Stimulated activated naive CD4-positive, alpha-beta T cell (primary cell): ENCODE results near the gene FADS3.

Experiments
- DNase-seq, 6 experiments: peaks; one replicate each; lab custom pipeline; 2025; lab: John Stamatoyannopoulos, UW

The FADS3 gene

GRCh38 chr11:61855939-61856680 lies 35.2 kb downstream of the FADS3 start:
- DNase-seq: no peak

GRCh38 chr11:61854966-61855714 lies 36.2 kb downstream of the FADS3 start:
- DNase-seq: no peak

- no peak for DNase-seq
These were observed 37.0 kb downstream of the FADS3 start for GRCh38 chr11:61854206-61854895.

GRCh38 chr11:61853698-61854169 lies 37.6 kb downstream of the FADS3 start:
- no peak for DNase-seq

GRCh38 chr11:61851900-61852295 lies 39.4 kb downstream of the FADS3 start:
- DNase-seq: no peak

- DNase-seq: no peak
These were observed 40.0 kb downstream of the FADS3 start for GRCh38 chr11:61851113-61851899.

GRCh38 chr11:61850687-61851086 lies 40.7 kb downstream of the FADS3 start:
- DNase-seq: no peak

- DNase-seq: no peak
These were observed 42.7 kb downstream of the FADS3 start for GRCh38 chr11:61848631-61849030.

GRCh38 chr11:61847914-61848581 lies 43.3 kb downstream of the FADS3 start:
- DNase-seq: no peak

- DNase-seq: no peak
These were observed 44.9 kb downstream of the FADS3 start for GRCh38 chr11:61846362-61847020.

- DNase-seq: no peak
These were observed 46.3 kb downstream of the FADS3 start for GRCh38 chr11:61844909-61845565.

- no peak for DNase-seq
These were observed 48.9 kb downstream of the FADS3 start for GRCh38 chr11:61842528-61842820.

- no peak for DNase-seq
These were observed 49.5 kb downstream of the FADS3 start for GRCh38 chr11:61841636-61842527.

GRCh38 chr11:61840371-61840770 lies 51.0 kb downstream of the FADS3 start:
- DNase-seq: no peak

GRCh38 chr11:61839742-61840141 lies 51.6 kb downstream of the FADS3 start:
- no peak for DNase-seq

- no peak for DNase-seq
These were observed 52.4 kb downstream of the FADS3 start for GRCh38 chr11:61838921-61839320.

GRCh38 chr11:61838501-61838900 lies 52.8 kb downstream of the FADS3 start:
- DNase-seq: no peak

- DNase-seq: no peak
These were observed 53.8 kb downstream of the FADS3 start for GRCh38 chr11:61837411-61838005.

- no peak for DNase-seq
These were observed 55.2 kb downstream of the FADS3 start for GRCh38 chr11:61836193-61836592.
